ENCODE results near the gene DUSP9. TPM values are rescaled to one million over a fixed set of nuclear protein-coding genes. Genes with fewer than 3 reads are reported as not detected.

The DUSP9 gene
- total RNA-seq, 1 experiment from 2014 or later: 0.92 TPM

GRCh38 chrX:153635788-153636668, 11.0 kb upstream of the DUSP9 start:
- no peaks in the 10 kb centered on the region for H3K36me3 ChIP-seq (ENCODE audit: insufficient read depth, low read length, poor library complexity, severe bottlenecking)
- TF ChIP-seq EZH2 (IDR thresholded peaks at IDR 0.05; ENCODE audit: borderline replicate concordance, low read depth, low read length, poor library complexity, severe bottlenecking) (no peak), CTCF (conservative IDR thresholded peaks at IDR 0.05; ENCODE audit: low read depth, low read length) (peak; percentile 51; the same call in 1 of the 2 replicates)
- intact Hi-C loops (cut with micrococcal nuclease; ENCODE audit: unreplicated experiment): no loop called here
- ChIA-PET CTCF (interaction anchor here (0.6 to 1.0 kb wide), 2 partner anchors 9 to 73 kb away, joined by 3 to 4 read pairs; no protein-coding TSS in a partner anchor), POLR2A (ENCODE audit: low non-redundant PET) (no interaction called here)
- no peak overlapping the region for H3K27ac ChIP-seq (ENCODE audit: low read depth, low read length, poor library complexity, severe bottlenecking)
- H3K9me3 ChIP-seq (ENCODE audit: low read depth, low read length, poor library complexity, severe bottlenecking): no peaks in the 10 kb centered on the region
- H3K4me3 ChIP-seq (ENCODE audit: low read depth, low read length, poor library complexity, severe bottlenecking): no peak overlapping the region
- H3K27me3 ChIP-seq (replicated peaks; ENCODE audit: insufficient read depth, low read depth, low read length, poor library complexity): no peaks in the 10 kb centered on the region
- H3K4me1 ChIP-seq (ENCODE audit: insufficient read depth, low read length, poor library complexity, severe bottlenecking): no peaks in the 10 kb centered on the region
- no TSS peak for BruUV-seq (replicated peaks)
- peak; percentile 49 for DNase-seq (ENCODE audit: low spot score)

- ChIA-PET POLR2A (ENCODE audit: low non-redundant PET) (no interaction called here), CTCF (interaction anchor here (1.0 kb wide), 1 partner anchor 72 kb away, joined by 3 read pairs; no protein-coding TSS in a partner anchor)
- no TSS peak for BruUV-seq (replicated peaks)
- no peaks in the 10 kb centered on the region for H3K36me3 ChIP-seq (ENCODE audit: insufficient read depth, low read length, poor library complexity, severe bottlenecking)
- H3K9me3 ChIP-seq (ENCODE audit: low read depth, low read length, poor library complexity, severe bottlenecking): no peaks in the 10 kb centered on the region
- no peak for DNase-seq (ENCODE audit: low spot score)
- no peak overlapping the region for H3K4me3 ChIP-seq (ENCODE audit: low read depth, low read length, poor library complexity, severe bottlenecking)
- intact Hi-C loops (cut with micrococcal nuclease; ENCODE audit: unreplicated experiment): no loop called here
- H3K4me1 ChIP-seq (ENCODE audit: insufficient read depth, low read length, poor library complexity, severe bottlenecking): no peaks in the 10 kb centered on the region
- no peaks in the 10 kb centered on the region for H3K27me3 ChIP-seq (replicated peaks; ENCODE audit: insufficient read depth, low read depth, low read length, poor library complexity)
- no peak overlapping the region for H3K27ac ChIP-seq (ENCODE audit: low read depth, low read length, poor library complexity, severe bottlenecking)
- no peak for TF ChIP-seq CTCF (conservative IDR thresholded peaks at IDR 0.05; ENCODE audit: low read depth, low read length)
- TF ChIP-seq EZH2 (IDR thresholded peaks at IDR 0.05; ENCODE audit: borderline replicate concordance, low read depth, low read length, poor library complexity, severe bottlenecking): no peak
Observed at GRCh38 chrX:153636716-153637115, 10.3 kb upstream of the DUSP9 start.

GRCh38 chrX:153637121-153638040, 9.6 kb upstream of the DUSP9 start:
- intact Hi-C loops (cut with micrococcal nuclease; ENCODE audit: unreplicated experiment): no loop called here
- Histone ChIP-seq H3K27me3 (replicated peaks; ENCODE audit: insufficient read depth, low read depth, low read length, poor library complexity) (no peaks in the 10 kb centered on the region), H3K36me3 (ENCODE audit: insufficient read depth, low read length, poor library complexity, severe bottlenecking) (no peaks in the 10 kb centered on the region), H3K4me1 (ENCODE audit: insufficient read depth, low read length, poor library complexity, severe bottlenecking) (no peaks in the 10 kb centered on the region), H3K27ac (ENCODE audit: low read depth, low read length, poor library complexity, severe bottlenecking) (no peak overlapping the region), H3K9me3 (ENCODE audit: low read depth, low read length, poor library complexity, severe bottlenecking) (no peaks in the 10 kb centered on the region), H3K4me3 (ENCODE audit: low read depth, low read length, poor library complexity, severe bottlenecking) (no peak overlapping the region)
- POLR2A ChIA-PET (ENCODE audit: low non-redundant PET): no interaction called here
- no TSS peak for BruUV-seq (replicated peaks)
- DNase-seq (ENCODE audit: low spot score): no peak
- CTCF ChIA-PET: no interaction called here
- TF ChIP-seq EZH2 (IDR thresholded peaks at IDR 0.05; ENCODE audit: borderline replicate concordance, low read depth, low read length, poor library complexity, severe bottlenecking): no peak
- TF ChIP-seq CTCF (conservative IDR thresholded peaks at IDR 0.05; ENCODE audit: low read depth, low read length): no peak

Measured in A673 (cell line).